Measurements from ENCODE around the gene PANX2.

PANX2 gene

GRCh38 chr22:50183141-50183971 lies 12.8 kb downstream of the PANX2 start:
- in situ Hi-C loops (cut with MboI; ENCODE audit: low sequenced_read_pairs): no loop called here

GRCh38 chr22:50184004-50184901 lies 13.7 kb downstream of the PANX2 start:
- in situ Hi-C loops (cut with MboI; ENCODE audit: low sequenced_read_pairs): no loop called here

GRCh38 chr22:50184902-50185374 lies 14.4 kb downstream of the PANX2 start:
- in situ Hi-C loops (cut with MboI; ENCODE audit: low sequenced_read_pairs): no loop called here

GRCh38 chr22:50185375-50186087 lies 15.0 kb downstream of the PANX2 start, which contains the start of gene TRABD:
TSS of gene TRABD (plus strand) at chr22:50185913. CDS start at chr22:50193061, 7,148 bp downstream.
- in situ Hi-C loops (cut with MboI; ENCODE audit: low sequenced_read_pairs): no loop called here

- in situ Hi-C loops (cut with MboI; ENCODE audit: low sequenced_read_pairs): no loop called here
Measured at GRCh38 chr22:50186181-50186714, 15.7 kb downstream of the PANX2 start.

- in situ Hi-C loops (cut with MboI; ENCODE audit: low sequenced_read_pairs): no loop called here
Measured at GRCh38 chr22:50186761-50187523, 16.4 kb downstream of the PANX2 start.

- in situ Hi-C loops (cut with MboI; ENCODE audit: low sequenced_read_pairs): no loop called here
Measured at GRCh38 chr22:50188356-50188755, 17.8 kb downstream of the PANX2 start.

- in situ Hi-C loops (cut with MboI; ENCODE audit: low sequenced_read_pairs): no loop called here
Measured at GRCh38 chr22:50189184-50189848, 18.8 kb downstream of the PANX2 start.

- in situ Hi-C loops (cut with MboI; ENCODE audit: low sequenced_read_pairs): no loop called here
Measured at GRCh38 chr22:50189849-50190181, 19.3 kb downstream of the PANX2 start.

- in situ Hi-C loops (cut with MboI; ENCODE audit: low sequenced_read_pairs): no loop called here
Measured at GRCh38 chr22:50190182-50190940, 19.8 kb downstream of the PANX2 start.

GRCh38 chr22:50190941-50191741 lies 20.6 kb downstream of the PANX2 start:
- in situ Hi-C loops (cut with MboI; ENCODE audit: low sequenced_read_pairs): no loop called here

GRCh38 chr22:50192436-50193204 lies 22.1 kb downstream of the PANX2 start:
- in situ Hi-C loops (cut with MboI; ENCODE audit: low sequenced_read_pairs): no loop called here

- in situ Hi-C loops (cut with MboI; ENCODE audit: low sequenced_read_pairs): no loop called here
Measured at GRCh38 chr22:50193621-50194020, 23.1 kb downstream of the PANX2 start.

- in situ Hi-C loops (cut with MboI; ENCODE audit: low sequenced_read_pairs): no loop called here
Measured at GRCh38 chr22:50194037-50194805, 23.7 kb downstream of the PANX2 start.

- in situ Hi-C loops (cut with MboI; ENCODE audit: low sequenced_read_pairs): no loop called here
Measured at GRCh38 chr22:50196256-50196655, 25.7 kb downstream of the PANX2 start.

GRCh38 chr22:50197000-50197800 lies 26.7 kb downstream of the PANX2 start:
- in situ Hi-C loops (cut with MboI; ENCODE audit: low sequenced_read_pairs): no loop called here
